ACC112 (cell line): ENCODE data around the gene SETDB1.
A peak's percentile ranks its signal among the peaks of the same experiment; 100 is the strongest.

ENCODE experiments used
- H2AFZ ChIP-seq: fragments of 200-600 bp; sonication (generic); one replicate; pipeline ENCODE4 v1.6.0; 2017; ENCODE audit warnings: antibody characterized with exemption, low read length; ENCODE audit not compliant: unreplicated experiment
- H3K27ac ChIP-seq: fragments of 200-600 bp; sonication (generic); 2 replicates; pipeline ENCODE4 v1.5.1; 2014; ENCODE audit warnings: low read depth, mild to moderate bottlenecking, antibody characterized with exemption, low read length, moderate library complexity
- H3K27me3 ChIP-seq: fragments of 200-600 bp; sonication (generic); 2 replicates; pipeline ENCODE4 v1.6.1; 2014; ENCODE audit warnings: mild to moderate bottlenecking, antibody characterized with exemption, low read length, moderate library complexity, mixed read lengths; ENCODE audit not compliant: insufficient read depth
- H3K36me3 ChIP-seq: fragments of 200-600 bp; sonication (generic); 2 replicates; pipeline ENCODE4 v1.6.1; 2016; ENCODE audit warnings: mild to moderate bottlenecking, antibody characterized with exemption, low read length, moderate library complexity, mixed read lengths; ENCODE audit not compliant: insufficient read depth
- H3K4me1 ChIP-seq: fragments of 200-600 bp; sonication (generic); one replicate; pipeline ENCODE4 v1.6.1; 2016; ENCODE audit warnings: low read length, mixed read lengths; ENCODE audit not compliant: insufficient read depth, unreplicated experiment, control insufficient read depth
- H3K4me3 ChIP-seq: fragments of 200-600 bp; sonication (generic); 2 replicates; pipeline ENCODE4 v1.5.1; 2014; ENCODE audit warnings: mild to moderate bottlenecking, low read depth, low read length
- H3K79me2 ChIP-seq: fragments of 200-600 bp; sonication (generic); one replicate; pipeline ENCODE4 v1.6.0; 2016; ENCODE audit warnings: low read length; ENCODE audit not compliant: control insufficient read depth, unreplicated experiment, insufficient read depth

Gene SETDB1

GRCh38 chr1:150902751-150903150, 23.4 kb upstream of the SETDB1 start:
- H3K36me3 ChIP-seq: no peaks in the 10 kb centered on the region
- no peak overlapping the region for H3K27ac ChIP-seq
- no peaks in the 10 kb centered on the region for H3K27me3 ChIP-seq
- no peaks in the 10 kb centered on the region for H3K79me2 ChIP-seq
- H3K4me3 ChIP-seq: no peak overlapping the region
- no peak overlapping the region for H2AFZ ChIP-seq
- no peaks in the 10 kb centered on the region for H3K4me1 ChIP-seq

- Histone ChIP-seq H3K79me2 (no peaks in the 10 kb centered on the region), H3K27me3 (no peaks in the 10 kb centered on the region), H3K36me3 (no peaks in the 10 kb centered on the region), H3K4me1 (no peaks in the 10 kb centered on the region), H3K4me3 (no peak overlapping the region), H3K27ac (no peak overlapping the region), H2AFZ (no peak overlapping the region)
Observed at GRCh38 chr1:150905301-150905700, 20.9 kb upstream of the SETDB1 start.

GRCh38 chr1:150906329-150906728, 19.8 kb upstream of the SETDB1 start:
- H3K27me3 ChIP-seq: no peaks in the 10 kb centered on the region
- H3K27ac ChIP-seq: no peak overlapping the region
- no peak overlapping the region for H2AFZ ChIP-seq
- H3K4me3 ChIP-seq: no peak overlapping the region
- H3K79me2 ChIP-seq: no peaks in the 10 kb centered on the region
- no peaks in the 10 kb centered on the region for H3K4me1 ChIP-seq
- H3K36me3 ChIP-seq: no peaks in the 10 kb centered on the region

GRCh38 chr1:150906813-150907212, 19.4 kb upstream of the SETDB1 start:
- H3K4me3 ChIP-seq: no peak overlapping the region
- no peak overlapping the region for H2AFZ ChIP-seq
- no peaks in the 10 kb centered on the region for H3K36me3 ChIP-seq
- no peaks in the 10 kb centered on the region for H3K4me1 ChIP-seq
- no peak overlapping the region for H3K27ac ChIP-seq
- no peaks in the 10 kb centered on the region for H3K79me2 ChIP-seq
- H3K27me3 ChIP-seq: no peaks in the 10 kb centered on the region

- Histone ChIP-seq H3K36me3 (no peaks in the 10 kb centered on the region), H3K27ac (no peak overlapping the region), H3K4me1 (peaks cover under 1% of the 10 kb centered on the region), H3K79me2 (no peaks in the 10 kb centered on the region), H2AFZ (no peak overlapping the region), H3K27me3 (no peaks in the 10 kb centered on the region), H3K4me3 (no peak overlapping the region)
Observed at GRCh38 chr1:150909585-150910180, 16.5 kb upstream of the SETDB1 start.

- Histone ChIP-seq H3K36me3 (no peaks in the 10 kb centered on the region), H2AFZ (no peak overlapping the region), H3K27me3 (no peaks in the 10 kb centered on the region), H3K79me2 (no peaks in the 10 kb centered on the region), H3K4me1 (peaks cover 4% of the 10 kb centered on the region), H3K4me3 (no peak overlapping the region), H3K27ac (no peak overlapping the region)
Observed at GRCh38 chr1:150912623-150913022, 13.5 kb upstream of the SETDB1 start.

- Histone ChIP-seq H3K4me1 (peaks cover 4% of the 10 kb centered on the region), H3K36me3 (no peaks in the 10 kb centered on the region), H3K4me3 (no peak overlapping the region), H2AFZ (no peak overlapping the region), H3K27ac (no peak overlapping the region), H3K79me2 (no peaks in the 10 kb centered on the region), H3K27me3 (no peaks in the 10 kb centered on the region)
Observed at GRCh38 chr1:150917387-150917786, 8.8 kb upstream of the SETDB1 start.

GRCh38 chr1:150922519-150922975, 3.6 kb upstream of the SETDB1 start:
- Histone ChIP-seq H2AFZ (peak overlapping the region; percentile 45), H3K27ac (peak overlapping the region; percentile 13), H3K36me3 (0 out of 2 replicates have a peak, but pooled peaks cover 3% of the 10 kb centered on the region), H3K4me1 (peaks cover 12% of the 10 kb centered on the region), H3K4me3 (no peak overlapping the region), H3K27me3 (no peaks in the 10 kb centered on the region), H3K79me2 (peaks cover 13% of the 10 kb centered on the region)

- peaks cover 12% of the 10 kb centered on the region for H3K4me1 ChIP-seq
- peak overlapping the region; percentile 86; the same call in 1 of the 2 replicates for H3K27ac ChIP-seq
- peak overlapping the region; percentile 91 for H3K4me3 ChIP-seq
- peaks cover 24% of the 10 kb centered on the region for H3K36me3 ChIP-seq
- no peaks in the 10 kb centered on the region for H3K27me3 ChIP-seq
- peak overlapping the region; percentile 91 for H2AFZ ChIP-seq
- H3K79me2 ChIP-seq: peaks cover 20% of the 10 kb centered on the region
Observed at GRCh38 chr1:150925080-150925479, 1.1 kb upstream of the SETDB1 start.

GRCh38 chr1:150927624-150928023, 1.5 kb downstream of the SETDB1 start:
- Histone ChIP-seq H3K36me3 (peaks cover 45% of the 10 kb centered on the region), H3K27me3 (no peaks in the 10 kb centered on the region), H3K4me3 (peak overlapping the region; percentile 91), H2AFZ (no peak overlapping the region), H3K27ac (no peak overlapping the region), H3K4me1 (peaks cover 11% of the 10 kb centered on the region), H3K79me2 (peaks cover 20% of the 10 kb centered on the region)

- Histone ChIP-seq H3K27me3 (no peaks in the 10 kb centered on the region), H3K27ac (no peak overlapping the region), H3K4me3 (no peak overlapping the region), H2AFZ (no peak overlapping the region), H3K4me1 (peaks cover 7% of the 10 kb centered on the region), H3K36me3 (peaks cover 51% of the 10 kb centered on the region), H3K79me2 (peaks cover 20% of the 10 kb centered on the region)
Observed at GRCh38 chr1:150928286-150928685, 2.1 kb downstream of the SETDB1 start.
